Spleen (tissue), 7 donors: Measurements from ENCODE around the gene ALKBH3.

Experiments
- CTCF ChIP-seq, 11 experiments: fragments of 200-600 bp in 7 of 11; fragments of 450-650 bp in 4 of 11; sonication (generic) in 4 of 11; IDR thresholded peaks in 8 of 11; conservative IDR thresholded peaks in 3 of 11; 1 replicate in 7 of 11; 2 replicates in 4 of 11; pipeline versions ENCODE4 v1.4.0 to v1.8.0; 2016 to 2021; ENCODE audit warnings: antibody characterized with exemption in 11 of 11, inconsistent platforms in 4 of 11, mild to moderate bottlenecking in 1 of 11
- POLR2AphosphoS5 ChIP-seq, 3 donors: sonication (generic); formaldehyde crosslinking; IDR thresholded peaks; one replicate each; pipeline ENCODE4 v1.5.1; 2017; ENCODE audit warnings: antibody characterized with exemption in 3 of 3
- donor health status: DM: no; HTN: no; CAD: no; lungs with moderate emphysema.
- donor health status: DM: no; HTN: no; CAD: no.
- donor health status: DM: no; HTN: no; CAD: no.

GRCh38 chr11:43943931-43944751, 63.5 kb downstream of the ALKBH3 start:
- TF ChIP-seq CTCF (IDR thresholded peaks at IDR 0.05 in 8 of 11, conservative IDR thresholded peaks at IDR 0.05 in 3 of 11): no peak
- peak; percentile 15 to 51 (median 45) for TF ChIP-seq POLR2AphosphoS5 (IDR thresholded peaks at IDR 0.05)
